ENCODE data around the gene FLG. TPM values are rescaled to one million over a fixed set of nuclear protein-coding genes. Genes with fewer than 3 reads are reported as not detected.
"Not testable (repeated sequence)": the region's sequence is repeated elsewhere in the genome, so short reads cannot be mapped to it uniquely, and the experiment has no call there.

The FLG gene
- total RNA-seq, 1 experiment from 2014 or later = 0.12 TPM

DNA sequence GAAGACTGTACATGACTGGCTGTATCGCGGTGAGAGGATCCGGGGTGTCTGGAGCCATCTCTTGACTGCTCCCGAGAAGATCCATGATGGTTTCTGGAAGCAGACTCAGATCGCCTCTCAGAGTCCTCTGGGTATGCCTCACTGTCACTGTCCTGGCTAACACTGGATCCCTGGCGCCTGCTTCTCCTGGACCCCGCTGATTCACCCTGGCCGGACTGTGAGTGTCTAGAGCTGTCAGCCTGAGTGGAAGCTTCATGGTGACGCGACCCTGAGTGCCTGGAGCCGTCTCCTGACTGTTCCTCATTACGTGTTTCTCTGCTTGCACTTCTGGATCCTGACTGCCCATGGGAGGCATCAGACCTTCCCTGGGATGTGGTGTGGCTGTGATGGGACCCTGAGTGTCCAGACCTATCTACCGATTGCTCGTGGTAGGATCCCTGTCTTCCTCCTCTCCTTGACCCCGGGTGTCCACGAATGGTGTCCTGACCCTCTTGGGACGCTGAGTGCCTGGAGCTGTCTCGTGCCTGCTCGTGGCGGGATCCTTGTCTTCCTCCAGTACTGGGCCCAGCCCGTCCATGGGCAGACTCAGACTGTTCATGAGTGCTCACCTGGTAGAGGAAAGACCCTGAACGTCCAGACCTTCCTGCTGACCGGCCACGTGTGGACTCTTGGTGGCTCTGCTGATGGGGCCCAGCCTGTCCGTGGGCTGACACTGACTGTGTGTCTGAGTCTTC, 21.7 kb downstream of the FLG start:
- not testable (repeated sequence) for DNase-seq (ENCODE audit: low read depth)

DNA sequence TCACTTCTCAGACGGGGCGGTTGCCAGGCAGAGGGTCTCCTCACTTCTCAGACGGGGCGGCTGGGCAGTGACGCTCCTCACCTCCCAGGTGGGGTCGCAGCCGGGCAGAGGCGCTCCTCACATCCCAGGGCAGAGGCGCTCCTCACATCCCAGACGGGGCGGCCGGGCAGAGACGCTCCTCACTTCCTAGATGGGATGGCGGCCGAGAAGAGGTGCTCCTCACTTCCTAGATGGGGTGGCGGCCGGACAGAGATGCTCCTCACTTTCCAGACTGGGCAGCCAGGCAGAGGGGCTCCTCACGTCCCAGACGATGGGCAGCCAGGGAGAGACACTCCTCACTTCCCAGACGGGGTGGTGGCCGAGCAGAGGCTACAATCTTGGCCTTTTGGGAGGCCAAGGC, 68.6 kb downstream of the FLG start:
- DNase-seq (ENCODE audit: low read depth) = not testable (repeated sequence)

Other genes starting within 250 kb of the FLG start
- not detected in 2 replicates for gene TCHHL1, start 236.2 kb downstream of the FLG start, total RNA-seq (2014; rRNA removed; shearing (Covaris generic))
- gene TCHH, start 209.8 kb downstream of the FLG start, total RNA-seq (2014; rRNA removed; shearing (Covaris generic)) = under 0.01 TPM in 2 replicates
- gene RPTN, start 166.0 kb downstream of the FLG start, total RNA-seq (2014; rRNA removed; shearing (Covaris generic)) = not detected in 2 replicates
- under 0.01 TPM in 1 of 2 replicates, not detected in the other for gene HRNR, start 101.0 kb downstream of the FLG start, total RNA-seq (2014; rRNA removed; shearing (Covaris generic))
- not detected in 2 replicates for gene FLG2, start 34.8 kb upstream of the FLG start, total RNA-seq (2014; rRNA removed; shearing (Covaris generic))
- gene CRNN, start 89.0 kb upstream of the FLG start, total RNA-seq (2014; rRNA removed; shearing (Covaris generic)) = not detected in 2 replicates
- gene LCE5A, start 185.6 kb upstream of the FLG start, total RNA-seq (2014; rRNA removed; shearing (Covaris generic)) = not detected in 2 replicates
- not detected in 2 replicates for gene CRCT1, start 189.2 kb upstream of the FLG start, total RNA-seq (2014; rRNA removed; shearing (Covaris generic))
- gene LCE3E, start 241.5 kb upstream of the FLG start, total RNA-seq (2014; rRNA removed; shearing (Covaris generic)) = not detected in 2 replicates